NCI-H524 treated with DMSO at 0.1 percent for 48 hours (cell line): ENCODE results near the gene ZNF354C.

ENCODE experiments used
- DNase-seq: peaks from one replicate; lab custom pipeline; 2025; lab: John Stamatoyannopoulos, UW

Gene ZNF354C

DNA sequence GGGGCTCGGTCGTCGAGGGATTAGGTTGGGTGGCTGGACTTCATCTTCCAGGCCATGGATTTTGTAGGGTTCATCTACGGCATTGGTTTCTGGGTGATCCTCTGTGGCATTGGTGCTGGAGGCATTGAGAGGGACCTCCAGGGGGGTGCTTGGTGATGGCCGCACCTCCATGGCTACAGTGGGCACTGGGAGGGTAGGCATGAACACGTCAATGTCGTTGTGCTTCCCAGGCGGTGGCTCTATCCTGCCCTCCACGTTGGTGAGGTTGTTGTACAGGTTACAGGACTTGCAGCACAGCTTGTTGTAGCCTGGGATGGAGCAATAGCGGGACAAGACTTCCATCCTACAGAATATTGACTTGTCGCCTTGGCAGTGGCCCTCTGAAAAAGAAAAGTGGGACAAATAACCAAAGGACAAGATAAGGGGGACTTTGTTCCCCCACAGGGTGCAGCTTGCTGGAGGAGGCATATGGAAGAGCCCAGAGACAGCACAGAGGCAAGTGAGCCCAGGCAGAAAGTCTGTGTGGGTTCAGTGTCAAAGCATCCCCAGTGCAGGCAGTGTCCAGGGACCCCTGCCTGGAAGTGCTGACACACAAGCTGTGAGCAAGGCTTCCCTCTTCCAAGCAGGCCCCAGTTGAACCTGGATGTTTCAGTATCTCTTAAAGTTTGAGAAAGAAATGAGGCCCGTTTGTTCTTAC lies 53.9 kb downstream of the ZNF354C start:
- DNase-seq: no peak

DNA sequence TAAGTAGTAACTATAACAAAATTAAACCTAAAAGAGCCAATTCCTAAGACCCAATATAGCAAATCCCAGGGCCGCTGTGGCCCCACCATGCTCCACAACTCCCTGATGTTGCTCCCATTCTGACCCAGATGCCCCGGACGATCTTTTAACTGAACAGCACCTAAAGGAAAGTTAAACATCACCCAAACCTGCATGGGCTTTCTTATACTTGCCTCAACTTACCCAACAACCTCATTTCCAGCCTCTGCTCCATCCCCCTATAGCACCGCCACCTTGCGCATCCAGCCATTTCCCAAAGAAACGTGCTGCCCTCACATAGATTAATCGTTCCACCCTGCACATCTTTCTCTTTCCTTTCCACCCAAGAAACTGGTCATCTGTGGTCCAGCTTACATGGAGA lies 54.6 kb downstream of the ZNF354C start:
- DNase-seq: no peak

DNA sequence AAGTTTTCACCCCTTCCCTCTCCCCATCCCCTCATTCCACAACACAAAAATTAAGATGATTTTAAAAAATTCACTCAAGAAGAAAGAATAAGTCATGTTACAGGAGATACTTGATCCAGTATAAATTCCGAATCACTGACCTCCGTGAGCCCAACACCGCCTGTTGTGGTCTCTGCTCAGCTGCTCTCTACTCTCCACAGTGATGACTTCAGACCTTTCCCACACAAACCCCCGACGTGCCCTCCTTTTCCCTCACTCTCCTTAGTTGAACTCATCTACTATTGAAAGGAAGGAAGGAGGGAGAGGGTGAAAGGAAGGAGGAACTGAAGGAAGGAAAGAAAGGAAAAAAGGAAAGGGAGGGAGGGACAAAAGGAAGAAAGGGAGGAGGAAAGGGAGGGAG lies 55.1 kb downstream of the ZNF354C start:
- DNase-seq: no peak

DNA sequence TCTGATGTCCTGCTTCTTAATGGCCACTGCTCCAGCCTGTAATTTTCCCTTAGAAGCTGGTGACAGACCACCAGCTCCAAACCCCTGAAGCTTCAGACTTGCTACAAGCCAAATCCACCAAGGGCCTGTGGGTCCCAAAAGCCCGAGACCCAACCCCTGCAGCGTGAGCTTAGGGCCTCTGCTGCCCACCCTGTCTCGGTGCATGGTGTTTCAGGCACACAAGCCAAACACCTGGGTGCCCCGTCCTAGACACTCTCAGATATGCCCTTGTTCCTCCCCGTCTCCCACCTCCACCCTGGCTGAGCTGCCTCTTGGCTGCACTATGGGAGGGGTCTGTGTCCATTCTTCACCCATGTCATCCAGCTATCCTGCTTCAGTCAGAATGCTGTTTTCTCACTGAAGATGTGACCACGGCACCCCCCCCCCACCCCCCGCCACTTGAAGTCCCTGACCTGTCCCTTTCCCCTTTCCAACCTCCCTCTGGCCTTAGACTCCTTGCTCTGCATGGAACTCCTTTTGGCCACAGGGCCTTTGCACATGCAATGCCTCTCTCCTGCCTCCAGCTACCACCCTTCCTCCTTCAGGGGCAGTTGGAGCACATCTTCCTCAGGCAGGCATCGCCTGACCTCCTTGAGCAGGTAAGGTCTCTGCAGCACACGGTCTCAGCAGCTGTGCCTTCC lies 55.8 kb downstream of the ZNF354C start:
- no peak for DNase-seq

DNA sequence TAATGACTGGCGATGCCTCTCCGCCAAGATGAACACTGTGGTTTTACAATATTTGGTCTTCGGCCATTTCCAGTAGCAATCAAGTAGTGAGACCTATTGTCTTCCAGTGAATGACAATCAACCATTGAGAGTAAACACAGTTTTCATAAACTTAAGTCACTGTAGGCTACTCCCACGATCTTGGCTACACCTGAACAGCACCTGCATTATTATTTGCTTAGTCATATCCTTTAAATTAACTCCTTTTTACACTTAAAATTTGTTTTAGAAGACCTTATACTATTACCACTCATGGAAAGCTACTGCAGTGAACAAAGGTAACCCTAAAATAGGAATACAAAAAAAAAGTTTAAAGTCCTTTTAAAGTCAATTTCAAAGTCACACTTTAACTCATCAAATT lies 58.2 kb downstream of the ZNF354C start:
- no peak for DNase-seq

GRCh38 chr5:179118756-179119414 lies 58.7 kb downstream of the ZNF354C start:
- no peak for DNase-seq

DNA sequence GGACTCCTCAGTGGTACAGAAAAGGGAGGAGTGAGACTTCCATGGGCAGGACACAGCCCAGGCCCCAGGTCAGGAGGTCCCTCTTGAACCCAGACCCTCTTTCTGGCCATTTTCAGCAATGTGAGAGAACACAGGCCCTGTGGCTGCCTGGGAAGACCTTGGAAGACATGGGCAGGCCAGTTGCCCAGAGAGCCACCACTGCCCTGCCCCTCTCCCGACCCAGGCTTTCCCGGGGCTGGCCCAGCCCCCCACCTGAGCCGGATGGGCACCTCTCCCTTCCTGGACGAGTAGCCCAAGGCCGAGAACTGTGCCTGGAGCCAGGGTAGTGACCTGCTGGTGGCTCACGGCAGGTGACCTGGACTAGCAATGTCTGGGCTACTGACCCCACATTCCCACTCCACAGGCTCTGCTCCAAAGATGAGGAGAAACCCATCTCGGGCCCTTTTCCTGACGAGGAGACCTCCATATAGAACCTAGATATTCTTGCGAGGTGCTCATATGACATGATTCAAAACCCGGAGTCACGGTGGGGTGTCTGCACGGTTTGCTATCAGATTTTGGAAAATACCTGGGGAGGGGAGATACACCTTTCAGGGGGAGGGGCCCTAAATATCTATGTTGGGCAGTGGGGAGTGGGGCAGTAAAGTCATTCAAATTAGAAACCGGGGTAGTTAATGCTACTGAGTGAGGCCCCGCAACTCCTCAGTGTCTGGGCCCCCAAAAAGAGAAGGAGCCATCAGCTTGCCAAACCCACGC lies 59.4 kb downstream of the ZNF354C start:
- no peak for DNase-seq

GRCh38 chr5:179120421-179120861 lies 60.3 kb downstream of the ZNF354C start:
- DNase-seq: no peak

- no peak for DNase-seq
Observed at GRCh38 chr5:179120951-179121666, 60.9 kb downstream of the ZNF354C start.

DNA sequence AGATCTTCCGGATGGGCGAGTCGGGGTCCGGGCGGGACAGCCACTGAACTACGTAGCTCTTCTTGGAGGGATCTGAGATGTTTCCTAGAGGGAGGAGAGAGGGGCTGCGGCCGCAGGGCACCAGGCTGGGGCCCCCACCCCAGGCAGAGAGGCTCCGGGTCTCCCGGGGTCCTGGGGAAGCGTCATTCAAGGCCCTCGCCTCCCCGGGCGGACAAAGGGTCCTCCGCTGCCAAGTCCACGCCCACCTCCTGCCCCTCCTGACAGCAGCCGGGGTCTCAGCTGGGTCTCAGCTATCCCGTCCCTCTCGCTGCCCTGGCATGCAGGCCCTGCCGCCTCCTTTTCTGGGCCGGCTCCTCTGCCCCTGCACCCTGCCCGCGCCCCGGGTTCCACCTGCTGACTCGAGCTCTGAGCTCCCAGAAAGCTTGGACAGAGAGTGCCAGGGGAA lies 61.5 kb downstream of the ZNF354C start:
- no peak for DNase-seq

DNA sequence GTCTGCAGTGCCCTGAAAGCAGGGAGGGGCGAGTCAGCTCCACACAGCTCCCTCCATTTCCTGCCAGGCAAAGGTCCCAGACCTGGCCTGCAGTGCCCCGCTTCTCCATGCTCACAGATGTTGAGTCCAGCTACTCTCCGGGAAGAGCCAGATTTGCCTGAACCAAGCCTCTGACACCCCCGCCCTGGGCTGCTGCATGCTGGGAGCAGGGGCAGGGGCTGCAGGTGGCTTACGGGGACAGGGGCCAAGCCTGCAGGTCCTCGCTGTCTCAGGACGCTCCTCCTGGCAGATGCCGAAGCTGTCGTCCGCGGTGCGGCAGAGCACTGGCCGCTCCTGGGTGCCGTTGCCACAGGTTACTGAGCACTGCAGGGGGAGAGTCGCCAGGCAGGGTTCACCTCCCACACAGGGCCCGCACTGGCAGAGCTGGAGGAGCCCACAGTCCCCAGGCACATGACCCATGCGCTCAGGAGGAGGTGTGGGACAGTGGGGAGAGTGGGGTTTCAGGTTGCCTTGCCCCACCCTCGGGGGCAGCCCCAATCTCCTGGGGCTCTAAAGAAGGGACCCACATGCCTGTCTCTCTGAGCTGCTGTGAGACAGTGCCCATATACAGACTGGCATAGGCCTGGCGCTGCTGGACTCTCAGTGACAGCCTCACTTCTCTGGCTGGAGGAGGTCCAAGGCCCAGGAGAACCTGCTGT lies 62.4 kb downstream of the ZNF354C start:
- no peak for DNase-seq

GRCh38 chr5:179123109-179123426 lies 62.9 kb downstream of the ZNF354C start:
- no peak for DNase-seq

DNA sequence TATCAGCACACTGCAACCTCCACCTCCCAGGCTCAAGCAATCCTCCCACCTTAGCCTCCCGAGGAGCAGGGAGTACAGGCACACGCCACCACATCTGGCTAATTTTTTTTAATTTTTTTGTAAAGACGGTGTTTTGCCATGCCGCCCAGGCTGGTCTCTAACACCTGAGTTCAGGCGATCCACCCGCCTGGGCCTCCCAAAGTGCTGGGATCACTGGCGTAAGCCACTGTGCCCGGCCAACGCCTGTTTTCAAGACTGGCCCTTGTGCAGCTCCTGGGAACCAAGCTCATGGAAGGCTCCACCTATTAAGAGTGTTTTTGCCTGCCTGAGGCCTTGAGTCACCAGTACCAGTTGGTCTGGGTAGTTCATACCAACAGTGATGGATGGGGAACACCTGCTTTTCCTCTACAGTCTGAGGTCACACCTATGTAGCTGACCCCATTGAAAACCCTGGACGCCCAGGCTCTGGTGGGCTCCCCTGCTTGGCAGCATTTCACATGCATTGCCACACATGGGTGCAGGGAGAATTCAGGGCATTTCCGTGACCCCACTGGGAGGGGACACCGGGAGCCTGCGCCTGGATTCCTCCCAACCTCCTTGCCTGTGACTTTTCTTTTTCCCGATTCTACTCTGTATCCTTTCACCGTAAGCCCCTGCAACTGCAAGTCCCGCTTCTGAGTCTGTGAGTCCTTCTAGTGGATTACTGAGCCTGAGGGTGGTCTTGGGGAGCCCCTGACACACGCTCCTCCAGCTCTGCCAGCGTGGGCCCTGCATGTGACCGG lies 63.5 kb downstream of the ZNF354C start:
- no peak for DNase-seq

DNA sequence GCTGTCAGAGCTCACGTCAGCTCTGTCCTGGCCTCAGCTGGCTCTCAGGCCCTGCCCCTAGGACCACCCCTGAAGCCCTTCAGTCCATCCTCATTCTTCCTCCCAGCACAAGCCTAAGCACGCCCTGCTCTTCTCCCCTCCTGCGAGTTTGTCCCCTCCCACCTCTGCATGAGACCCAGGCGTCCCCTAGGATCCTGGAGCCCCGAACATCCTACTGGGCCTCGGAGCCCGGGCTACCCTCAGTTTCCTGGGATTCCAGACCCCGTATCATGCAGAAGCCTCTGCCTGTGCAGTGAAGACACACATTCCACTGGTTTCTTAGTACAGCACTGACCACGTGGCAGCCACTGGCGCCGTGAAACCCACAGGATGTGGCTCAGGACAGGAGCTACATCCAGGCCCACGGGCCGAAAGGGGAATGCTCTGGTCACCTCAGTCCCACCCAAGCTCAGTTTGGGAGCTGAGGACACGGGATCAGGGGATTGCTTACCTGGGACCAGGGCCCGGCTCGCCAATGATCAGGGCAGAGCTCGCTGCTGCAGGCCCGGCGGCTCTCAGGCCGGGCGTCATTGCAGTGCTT lies 64.2 kb downstream of the ZNF354C start:
- no peak for DNase-seq

- DNase-seq: no peak
Observed at GRCh38 chr5:179124853-179125788, 64.9 kb downstream of the ZNF354C start.

GRCh38 chr5:179125789-179126505 lies 65.8 kb downstream of the ZNF354C start:
- DNase-seq: no peak

DNA sequence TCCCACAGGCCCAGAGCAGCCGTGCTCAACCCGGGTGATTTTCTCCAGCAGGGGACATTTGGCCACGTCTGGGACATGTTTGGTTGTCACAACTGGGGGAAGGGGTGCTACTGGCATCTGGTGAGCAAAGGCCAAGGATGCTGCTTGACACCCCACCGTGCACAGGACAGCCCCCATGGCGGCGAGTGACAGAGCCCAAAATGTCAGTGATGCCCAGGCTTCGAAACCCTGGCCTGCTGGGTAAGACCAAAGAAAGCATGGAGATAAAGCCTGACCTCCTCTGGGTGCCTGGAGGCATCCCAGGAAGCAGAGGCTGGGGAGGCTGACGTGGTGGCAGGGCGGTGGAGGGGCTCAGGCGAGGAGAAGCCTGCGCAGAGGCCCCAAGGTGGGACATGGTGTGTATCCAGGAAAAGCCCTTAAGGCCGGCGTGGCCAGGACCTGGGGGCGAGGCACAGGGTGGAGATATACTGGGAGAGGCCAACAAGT lies 66.4 kb downstream of the ZNF354C start:
- no peak for DNase-seq
